GM04504 (cell line): ENCODE measurements around the gene SEC24C.

Experiments
- DNase-seq: peaks from one replicate; pipeline ENCODE4 v3.0.0-alpha.2; 2012; ENCODE audit warnings: low read depth

Gene SEC24C

DNA sequence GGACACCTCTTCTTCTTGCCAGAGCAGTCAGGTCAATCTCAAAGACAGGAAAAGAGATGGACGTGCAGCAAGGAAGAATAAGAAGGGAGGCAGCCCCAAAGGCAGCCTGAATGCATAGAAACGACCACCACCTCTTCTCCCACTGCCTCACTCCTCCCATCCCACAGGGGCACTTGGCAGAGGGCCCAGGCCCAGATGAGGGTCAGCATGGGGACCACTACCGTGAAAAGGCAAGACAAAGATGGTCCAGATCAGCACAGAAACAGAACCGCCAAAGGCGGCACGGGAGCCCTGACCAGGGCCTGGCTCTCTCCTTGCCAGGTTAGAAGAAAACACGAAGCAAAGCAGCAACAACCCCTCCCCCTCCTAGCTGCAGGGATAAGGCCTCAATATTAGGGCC is 69.2 kb downstream of the SEC24C start:
- DNase-seq, result no peak

DNA sequence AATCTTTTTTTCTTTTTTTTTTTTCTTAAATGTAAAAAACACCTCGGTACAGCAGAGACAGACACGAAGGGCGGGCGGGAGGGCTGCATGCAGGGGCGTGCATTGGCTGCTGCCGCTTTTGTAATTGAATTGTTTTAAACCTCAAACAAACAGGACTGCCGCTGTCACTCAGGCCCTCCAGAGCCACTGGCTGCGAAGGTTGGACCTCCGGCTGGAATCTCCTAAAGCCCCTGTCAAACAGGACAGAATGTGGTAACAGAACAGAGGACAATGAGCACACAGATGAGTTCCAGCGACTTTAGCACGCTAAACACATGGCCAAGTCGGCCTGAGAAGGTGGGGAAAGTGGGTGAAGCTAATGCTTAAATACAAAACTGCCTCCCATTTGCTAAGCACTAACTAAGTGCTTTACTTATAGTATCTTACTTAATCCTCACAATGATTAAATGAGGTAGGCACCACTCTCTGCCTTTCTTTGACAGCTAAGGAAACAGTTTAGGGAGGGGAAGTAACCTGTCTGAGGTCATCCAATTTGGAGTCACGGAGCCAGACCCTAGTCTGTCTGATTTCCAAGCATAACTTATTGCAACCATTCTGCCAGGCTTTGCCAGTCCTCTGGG is 70.2 kb downstream of the SEC24C start:
- DNase-seq, result no peak

DNA sequence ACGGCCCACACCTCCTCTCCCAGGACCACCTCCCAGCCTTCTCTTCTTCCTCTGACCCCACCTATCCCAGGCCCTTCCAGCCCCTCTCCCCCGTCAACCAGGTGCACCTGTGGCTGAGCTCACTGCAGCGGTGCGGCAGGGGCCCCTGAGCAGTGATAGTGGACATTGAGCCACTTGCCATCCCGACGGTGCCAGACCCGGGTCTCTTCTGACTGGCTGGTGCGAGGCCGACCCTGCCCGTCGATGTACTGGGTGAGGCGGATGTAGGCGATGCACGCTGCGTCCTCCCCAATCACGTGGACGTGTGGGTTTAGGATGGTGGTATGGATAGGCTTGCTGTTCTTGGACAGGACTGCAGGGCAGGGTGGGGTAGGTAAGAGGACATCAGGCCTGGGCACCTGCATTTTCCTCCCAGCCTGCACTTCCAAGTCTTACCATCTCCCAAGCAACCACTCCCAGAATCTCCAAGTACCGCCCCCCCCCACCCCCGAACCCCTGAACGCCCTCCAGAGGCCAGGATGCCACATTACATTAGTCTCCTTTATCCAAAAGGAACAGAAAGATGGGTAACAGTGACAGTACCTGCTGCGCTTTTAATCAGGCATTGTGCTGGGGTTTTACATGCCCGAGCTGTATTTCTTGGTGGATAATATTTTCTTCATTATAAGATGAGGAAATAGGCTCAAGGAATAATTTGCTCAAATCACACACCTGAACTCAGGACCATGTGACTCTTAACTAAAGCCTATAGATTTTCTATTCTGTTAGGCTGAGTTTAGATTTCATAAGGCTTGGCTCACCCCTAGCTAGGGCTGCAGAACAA is 70.9 kb downstream of the SEC24C start:
- DNase-seq, result no peak

- DNase-seq, result no peak
Observed at GRCh38 chr10:73815719-73816030, 71.5 kb downstream of the SEC24C start.

GRCh38 chr10:73816917-73817729 is 73.0 kb downstream of the SEC24C start:
- no peak for DNase-seq

GRCh38 chr10:73817826-73818225 is 73.7 kb downstream of the SEC24C start:
- DNase-seq, result no peak

DNA sequence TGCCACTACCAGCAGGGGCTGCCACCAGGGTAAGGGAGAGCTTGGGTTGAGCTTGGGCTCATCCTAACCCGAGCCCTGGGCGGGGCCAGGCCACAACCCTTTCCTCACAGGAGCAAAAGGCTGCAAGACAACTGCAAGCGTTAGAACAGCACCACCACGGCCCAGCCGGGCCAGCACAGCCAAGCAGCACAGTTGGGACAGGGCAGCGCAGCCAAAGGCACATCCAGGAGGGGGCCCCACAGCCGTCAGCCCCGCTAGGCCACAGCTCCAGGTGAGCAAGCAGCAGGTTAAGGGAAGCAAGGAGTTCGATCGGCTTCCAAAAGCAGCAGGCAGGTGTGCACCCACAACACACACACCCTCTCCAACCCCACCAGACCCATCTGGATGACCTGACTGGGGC is 74.2 kb downstream of the SEC24C start:
- no peak for DNase-seq

GRCh38 chr10:73819081-73819480 is 74.9 kb downstream of the SEC24C start:
- DNase-seq, result no peak

- DNase-seq, result no peak
Observed at GRCh38 chr10:73819513-73820093, 75.4 kb downstream of the SEC24C start.
